A549 (cell line): Measurements from ENCODE around the gene PIGZ. TPM values are rescaled to one million over a fixed set of nuclear protein-coding genes. Genes with fewer than 3 reads are reported as not detected.
A peak's percentile ranks its signal among the peaks of the same experiment; 100 is the strongest.

Experiments used
- ATAC-seq, 2 experiments: fragments of 200-7000 bp in 1 of 2; fragments of >200 bp in 1 of 2; cut with Nextera tagmentation in 1 of 2; cut with Tn5 transposase in 1 of 2; 3 replicates each; pipeline versions ENCODE4 v1.8.0 to v1.9.1; 2018 to 2020; ENCODE audit warnings: mild to moderate bottlenecking in 1 of 2, moderate library complexity in 1 of 2
- CTCF ChIA-PET: fragments of 300-600 bp; sonication (Branson Sonifier 250); formaldehyde crosslinking; extraction: SDS; loops from one replicate; lab custom pipeline; 2021; ENCODE audit warnings: antibody characterized with exemption, inconsistent platforms; lab: Yijun Ruan, JAX
- POLR2A ChIA-PET: fragments of 350-600 bp; formaldehyde crosslinking; extraction: SDS; loops from one replicate; lab custom pipeline; 2021; ENCODE audit warnings: antibody characterized with exemption, inconsistent platforms; lab: Yijun Ruan, JAX
- DNase-seq, 2 experiments: peaks; one replicate each; pipeline versions ENCODE4 v3.0.0 to v3.0.0-alpha.2; 2011 to 2016; ENCODE audit warnings: low read depth in 1 of 2, low spot score in 1 of 2
- FAIRE-seq: peaks from 2 replicates; lab custom pipeline; 2011; peaks lifted over from hg19 to GRCh38; lab: Jason Lieb, UNC
- H3K27ac ChIP-seq, 2 experiments: fragments of >200 bp; sonication (Bioruptor Twin); formaldehyde crosslinking; 3 replicates each; pipeline ENCODE4 v1.5.1; 2016 to 2017
- H3K4me1 ChIP-seq: fragments of >200 bp; sonication (Bioruptor Twin); formaldehyde crosslinking; 3 replicates; pipeline ENCODE4 v1.6.1; 2016
- H3K4me2 ChIP-seq: fragments of >200 bp; sonication (Bioruptor Twin); formaldehyde crosslinking; 3 replicates; pipeline ENCODE4 v1.6.1; 2016
- H3K4me3 ChIP-seq: fragments of >200 bp; sonication (Bioruptor Twin); formaldehyde crosslinking; 3 replicates; pipeline ENCODE4 v1.5.1; 2016
- H3K9me3 ChIP-seq: fragments of >200 bp; sonication (Bioruptor Twin); formaldehyde crosslinking; 3 replicates; pipeline ENCODE4 v1.6.1; 2016
- BHLHE40 ChIP-seq: IDR thresholded peaks from 2 replicates; pipeline ENCODE4 v1.6.1; 2012; ENCODE audit warnings: low read depth, low read length, inconsistent platforms
- CHD2 ChIP-seq: fragments of 150-350 bp; IDR thresholded peaks from 2 replicates; pipeline ENCODE4 v1.6.1; 2014; ENCODE audit warnings: low read length; ENCODE audit not compliant: partially characterized antibody
- CHD4 ChIP-seq: fragments of 200-600 bp; sonication (generic); IDR thresholded peaks from 2 replicates; pipeline ENCODE4 v1.6.1; 2016; ENCODE audit warnings: antibody characterized with exemption, mild to moderate bottlenecking, borderline replicate concordance
- E2F6 ChIP-seq: IDR thresholded peaks from 2 replicates; pipeline ENCODE4 v1.6.1; 2012; ENCODE audit warnings: low read depth, borderline replicate concordance
- FOSB ChIP-seq: fragments of 250-450 bp; sonication (Bioruptor Pico); IDR thresholded peaks from 2 replicates; pipeline ENCODE4 v1.5.0; 2020; ENCODE audit warnings: mild to moderate bottlenecking, moderate library complexity
- FOSL2 ChIP-seq, 2 experiments: fragments of 450-650 bp in 1 of 2; fragments of >200 bp in 1 of 2; sonication (Bioruptor Twin) in 1 of 2; formaldehyde crosslinking; IDR thresholded peaks; 2 replicates each; pipeline versions ENCODE4 v1.5.0 to v1.6.1; 2016 to 2020; ENCODE audit warnings: mild to moderate bottlenecking in 1 of 2, moderate library complexity in 1 of 2
- GATA3 ChIP-seq: IDR thresholded peaks from 2 replicates; pipeline ENCODE4 v1.6.1; 2012; ENCODE audit warnings: borderline replicate concordance
- HEYL ChIP-seq: fragments of 250-450 bp; sonication (Bioruptor Pico); IDR thresholded peaks from 2 replicates; pipeline ENCODE4 v1.8.0; 2021; ENCODE audit warnings: mild to moderate bottlenecking, moderate library complexity
- HMGXB4 ChIP-seq: fragments of 250-450 bp; sonication (Bioruptor Pico); IDR thresholded peaks from 2 replicates; pipeline ENCODE4 v1.5.0; 2021; ENCODE audit warnings: mild to moderate bottlenecking, moderate library complexity, borderline replicate concordance
- HOXA7 ChIP-seq: fragments of 250-450 bp; sonication (Bioruptor Pico); IDR thresholded peaks from 2 replicates; pipeline ENCODE4 v1.5.0; 2020; ENCODE audit warnings: mild to moderate bottlenecking, moderate library complexity
- HOXB13 ChIP-seq: fragments of 250-450 bp; sonication (Bioruptor Pico); IDR thresholded peaks from 2 replicates; pipeline ENCODE4 v1.5.0; 2020; ENCODE audit warnings: low read depth, mild to moderate bottlenecking, moderate library complexity
- JUN ChIP-seq, 2 experiments: fragments of >200 bp; sonication (Bioruptor Twin); formaldehyde crosslinking; IDR thresholded peaks; 2 replicates in 1 of 2; 3 replicates in 1 of 2; pipeline ENCODE4 v1.6.1; 2016 to 2017
- JUNB ChIP-seq: fragments of >200 bp; sonication (Bioruptor Twin); formaldehyde crosslinking; IDR thresholded peaks from 2 replicates; pipeline ENCODE4 v1.6.1; 2016
- KDM5A ChIP-seq: fragments of 200-600 bp; sonication (generic); IDR thresholded peaks from 2 replicates; pipeline ENCODE4 v1.6.1; 2016; ENCODE audit warnings: antibody characterized with exemption, mild to moderate bottlenecking
- POLR2A ChIP-seq: IDR thresholded peaks from 2 replicates; pipeline ENCODE4 v1.6.1; 2012; ENCODE audit warnings: mild to moderate bottlenecking, low read length
- POLR2AphosphoS2 ChIP-seq: conservative IDR thresholded peaks from 2 replicates; pipeline ENCODE4 v1.6.1; 2012; ENCODE audit warnings: low read length, improper control_type of control experiment, inconsistent platforms
- RAD21 ChIP-seq, 2 experiments: fragments of >200 bp in 1 of 2; sonication (Bioruptor Twin) in 1 of 2; formaldehyde crosslinking in 1 of 2; IDR thresholded peaks in 1 of 2; conservative IDR thresholded peaks in 1 of 2; 2 replicates in 1 of 2; 3 replicates in 1 of 2; pipeline ENCODE4 v1.6.1; 2012 to 2018; ENCODE audit warnings: inconsistent platforms in 1 of 2
- RARB ChIP-seq: fragments of 250-450 bp; sonication (Bioruptor Pico); IDR thresholded peaks from 2 replicates; pipeline ENCODE4 v1.8.0; 2021; ENCODE audit warnings: mild to moderate bottlenecking, moderate library complexity
- RCOR1 ChIP-seq: fragments of 150-350 bp; IDR thresholded peaks from 2 replicates; pipeline ENCODE4 v1.6.1; 2014; ENCODE audit warnings: antibody characterized with exemption, low read length, low read depth
- SMC3 ChIP-seq: fragments of >200 bp; sonication (Bioruptor Twin); formaldehyde crosslinking; IDR thresholded peaks from 3 replicates; pipeline ENCODE4 v1.6.1; 2018; ENCODE audit warnings: inconsistent platforms
- TFCP2L1 ChIP-seq: fragments of 250-450 bp; sonication (Bioruptor Pico); IDR thresholded peaks from 2 replicates; pipeline ENCODE4 v1.5.0; 2021; ENCODE audit warnings: mild to moderate bottlenecking
- TP53 ChIP-seq: fragments of 250-450 bp; sonication (Bioruptor Pico); IDR thresholded peaks from 2 replicates; pipeline ENCODE4 v1.5.0; 2021; ENCODE audit warnings: mild to moderate bottlenecking, moderate library complexity
- ZSCAN20 ChIP-seq: fragments of 250-450 bp; sonication (Bioruptor Pico); IDR thresholded peaks from 2 replicates; pipeline ENCODE4 v1.8.0; 2022; ENCODE audit warnings: mild to moderate bottlenecking, moderate library complexity
- WGBS: methylation state at CpG from one replicate; pipeline ENCODE4 v1.1.6; 2017; ENCODE audit errors: missing lambda C conversion rate; 5-methylcytosine and 5-hydroxymethylcytosine counted together
- polyA plus RNA-seq, 4 experiments: library from polyadenylated mRNA; depleted of rRNA in 3 of 4; stranded (reverse); fragments of >200 nt; fragmentation: RNase III in 1 of 4; extraction: RNeasy Plus Mini Kit Qiagen cat#74134 plus additional on column Dnase treatment in 1 of 4; gene quantifications; 2 replicates in 3 of 4; 3 replicates in 1 of 4; pipeline ENCODE4 v1.2.3, GENCODE V29; 2011 to 2017
- TF ChIP-seq, protein P1 (sequence below): fragments of >200 bp; sonication (Bioruptor Twin); formaldehyde crosslinking; IDR thresholded peaks from 2 replicates; pipeline ENCODE4 v1.6.1; 2016
- TF ChIP-seq, protein P2 (sequence below): fragments of >200 bp; sonication (Bioruptor Twin); formaldehyde crosslinking; IDR thresholded peaks from 3 replicates; pipeline ENCODE4 v1.5.1; 2016

The PIGZ gene
- polyA plus RNA-seq, 2 of the 4 experiments (the other 2 are of a cell fraction) = 1.4 to 1.8 TPM

- no peak for FAIRE-seq
- H3K9me3 ChIP-seq = no peaks in the 10 kb centered on the region
- DNase-seq = peak; percentile 64 to 66
- TF ChIP-seq TP53 (CRISPR knock-in tag) (no peak), HEYL (no peak), JUNB (no peak), BHLHE40 (no peak), RCOR1 (no peak), POLR2A (no peak), GATA3 (no peak), CHD4 (no peak), FOSL2 (IDR thresholded peaks at IDR 0.05) (no peak), FOSL2 (CRISPR knock-in tag; IDR thresholded peaks at IDR 0.05) (no peak), KDM5A (no peak), SMC3 (peak; percentile 54), HOXB13 (CRISPR knock-in tag) (no peak), CHD2 (no peak), RAD21 (conservative IDR thresholded peaks at IDR 0.05 in 1 of 2, IDR thresholded peaks at IDR 0.05 in 1 of 2) (peak; percentile 37 to 70; a peak in 4 of 5 replicates), POLR2AphosphoS2 (no peak), HMGXB4 (no peak), HOXA7 (CRISPR knock-in tag) (no peak), FOSB (CRISPR knock-in tag) (no peak), RARB (CRISPR knock-in tag) (no peak), ZSCAN20 (CRISPR knock-in tag) (no peak), JUN (IDR thresholded peaks at IDR 0.05) (peak in 1 of 2 experiments; percentile 83; a peak in 3 of 5 replicates), TFCP2L1 (CRISPR knock-in tag) (no peak), E2F6 (peak; percentile 68)
- TF ChIP-seq, protein P1, sequence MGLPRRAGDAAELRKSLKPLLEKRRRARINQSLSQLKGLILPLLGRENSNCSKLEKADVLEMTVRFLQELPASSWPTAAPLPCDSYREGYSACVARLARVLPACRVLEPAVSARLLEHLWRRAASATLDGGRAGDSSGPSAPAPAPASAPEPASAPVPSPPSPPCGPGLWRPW = no peak
- TF ChIP-seq, protein P2, sequence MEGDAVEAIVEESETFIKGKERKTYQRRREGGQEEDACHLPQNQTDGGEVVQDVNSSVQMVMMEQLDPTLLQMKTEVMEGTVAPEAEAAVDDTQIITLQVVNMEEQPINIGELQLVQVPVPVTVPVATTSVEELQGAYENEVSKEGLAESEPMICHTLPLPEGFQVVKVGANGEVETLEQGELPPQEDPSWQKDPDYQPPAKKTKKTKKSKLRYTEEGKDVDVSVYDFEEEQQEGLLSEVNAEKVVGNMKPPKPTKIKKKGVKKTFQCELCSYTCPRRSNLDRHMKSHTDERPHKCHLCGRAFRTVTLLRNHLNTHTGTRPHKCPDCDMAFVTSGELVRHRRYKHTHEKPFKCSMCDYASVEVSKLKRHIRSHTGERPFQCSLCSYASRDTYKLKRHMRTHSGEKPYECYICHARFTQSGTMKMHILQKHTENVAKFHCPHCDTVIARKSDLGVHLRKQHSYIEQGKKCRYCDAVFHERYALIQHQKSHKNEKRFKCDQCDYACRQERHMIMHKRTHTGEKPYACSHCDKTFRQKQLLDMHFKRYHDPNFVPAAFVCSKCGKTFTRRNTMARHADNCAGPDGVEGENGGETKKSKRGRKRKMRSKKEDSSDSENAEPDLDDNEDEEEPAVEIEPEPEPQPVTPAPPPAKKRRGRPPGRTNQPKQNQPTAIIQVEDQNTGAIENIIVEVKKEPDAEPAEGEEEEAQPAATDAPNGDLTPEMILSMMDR = peak; percentile 83
- TF ChIP-seq, all 56 proteins: peak for 5
- CTCF ChIA-PET = interaction anchor here (0.6 to 2.8 kb wide), 18 partner anchors 9 to 184 kb away, joined by 3 to 15 read pairs (median 4); partner anchors contain the start of gene MELTF
- Histone ChIP-seq H3K4me2 (peak overlapping the region; percentile 92), H3K4me1 (peaks cover 7% of the 10 kb centered on the region), H3K27ac (peak overlapping the region; percentile 92 to 99), H3K4me3 (peak overlapping the region; percentile 54)
- POLR2A ChIA-PET = interaction anchor here (0.6 kb wide), 2 partner anchors 26 to 32 kb away, joined by 3 read pairs; partner anchors contain the start of gene MELTF
- no CpG with 5 or more reads among the region's 113 CpGs for WGBS
- peak; percentile 82 for ATAC-seq
Observed at GRCh38 chr3:197002701-197003454, 34.2 kb upstream of the PIGZ start.
